HUES6 (cell line): Measurements from ENCODE around the gene SPATA3.
A peak's percentile ranks its signal among the peaks of the same experiment; 100 is the strongest.
"Not testable (repeated sequence)": the region's sequence is repeated elsewhere in the genome, so short reads cannot be mapped to it uniquely, and the experiment has no call there.

Source experiments
- H3K27ac ChIP-seq: 2 replicates; pipeline ENCODE4 v1.7.0; 2013; ENCODE audit warnings: low read depth, mild to moderate bottlenecking, low read length, inconsistent platforms
- H3K27me3 ChIP-seq: 2 replicates; pipeline ENCODE4 v1.6.1; 2013; ENCODE audit warnings: low read length; ENCODE audit not compliant: control insufficient read depth, insufficient read depth
- H3K36me3 ChIP-seq: 2 replicates; pipeline ENCODE4 v1.6.1; 2013; ENCODE audit warnings: low read length; ENCODE audit not compliant: control insufficient read depth, insufficient read depth
- H3K4me1 ChIP-seq: 2 replicates; pipeline ENCODE4 v1.6.1; 2013; ENCODE audit warnings: low read length; ENCODE audit not compliant: control insufficient read depth, insufficient read depth
- H3K4me3 ChIP-seq: 2 replicates; pipeline ENCODE4 v1.5.1; 2013; ENCODE audit warnings: low read depth, low read length
- H3K9ac ChIP-seq: one replicate; pipeline ENCODE4 v1.6.1; 2013; ENCODE audit warnings: mild to moderate bottlenecking, low read length
- H3K9me3 ChIP-seq: 2 replicates; pipeline ENCODE4 v1.6.1; 2013; ENCODE audit warnings: low read depth, low read length; ENCODE audit not compliant: control insufficient read depth, insufficient read depth

Gene SPATA3

GRCh38 chr2:230955163-230955737, 40.7 kb upstream of the SPATA3 start:
- no peak overlapping the region for H3K4me3 ChIP-seq
- peaks cover 16% of the 10 kb centered on the region for H3K27me3 ChIP-seq
- no peak overlapping the region for H3K27ac ChIP-seq
- no peaks in the 10 kb centered on the region for H3K9me3 ChIP-seq
- no peaks in the 10 kb centered on the region for H3K36me3 ChIP-seq
- H3K4me1 ChIP-seq: peaks cover 9% of the 10 kb centered on the region
- no peak overlapping the region for H3K9ac ChIP-seq

- H3K4me3 ChIP-seq: peak overlapping the region; percentile 56
- no peaks in the 10 kb centered on the region; the same call in 1 of the 2 replicates for H3K9me3 ChIP-seq
- no peaks in the 10 kb centered on the region for H3K36me3 ChIP-seq
- no peak overlapping the region for H3K27ac ChIP-seq
- peaks cover 9% of the 10 kb centered on the region for H3K4me1 ChIP-seq
- H3K27me3 ChIP-seq: peaks cover 16% of the 10 kb centered on the region
- H3K9ac ChIP-seq: peak overlapping the region; percentile 65
Observed at GRCh38 chr2:230956827-230957755, 38.8 kb upstream of the SPATA3 start.

GRCh38 chr2:230957756-230958391, 38.0 kb upstream of the SPATA3 start:
- Histone ChIP-seq H3K9ac (peak overlapping the region; percentile 65), H3K27ac (no peak overlapping the region), H3K4me1 (peaks cover 9% of the 10 kb centered on the region), H3K4me3 (peak overlapping the region; percentile 56), H3K27me3 (peaks cover 16% of the 10 kb centered on the region), H3K9me3 (no peaks in the 10 kb centered on the region; the same call in 1 of the 2 replicates), H3K36me3 (no peaks in the 10 kb centered on the region)

GRCh38 chr2:230958820-230959756, 36.8 kb upstream of the SPATA3 start:
- Histone ChIP-seq H3K9ac (no peak overlapping the region), H3K9me3 (peaks cover 3% of the 10 kb centered on the region; the same call in 1 of the 2 replicates), H3K4me3 (no peak overlapping the region), H3K36me3 (no peaks in the 10 kb centered on the region), H3K27me3 (peaks cover 16% of the 10 kb centered on the region), H3K27ac (no peak overlapping the region), H3K4me1 (peaks cover 9% of the 10 kb centered on the region)

GRCh38 chr2:230960026-230960425, 35.9 kb upstream of the SPATA3 start:
- no peaks in the 10 kb centered on the region for H3K36me3 ChIP-seq
- H3K27ac ChIP-seq: no peak overlapping the region
- H3K4me3 ChIP-seq: no peak overlapping the region
- H3K9ac ChIP-seq: no peak overlapping the region
- peaks cover 4% of the 10 kb centered on the region; the same call in 1 of the 2 replicates for H3K9me3 ChIP-seq
- H3K4me1 ChIP-seq: peaks cover 9% of the 10 kb centered on the region
- H3K27me3 ChIP-seq: peaks cover 16% of the 10 kb centered on the region

GRCh38 chr2:230961091-230961491, 34.8 kb upstream of the SPATA3 start:
- H3K9ac ChIP-seq: peak overlapping the region; percentile 34
- H3K27ac ChIP-seq: no peak overlapping the region
- H3K27me3 ChIP-seq: peaks cover 16% of the 10 kb centered on the region
- H3K9me3 ChIP-seq: peaks cover 4% of the 10 kb centered on the region; the same call in 1 of the 2 replicates
- H3K4me3 ChIP-seq: no peak overlapping the region
- no peaks in the 10 kb centered on the region for H3K36me3 ChIP-seq
- peaks cover 9% of the 10 kb centered on the region for H3K4me1 ChIP-seq

GRCh38 chr2:230964136-230964730, 31.7 kb upstream of the SPATA3 start:
- H3K9ac ChIP-seq: no peak overlapping the region
- H3K27me3 ChIP-seq: no peaks in the 10 kb centered on the region
- 0 out of 2 replicates have a peak, but pooled peaks cover 3% of the 10 kb centered on the region for H3K4me1 ChIP-seq
- peaks cover 4% of the 10 kb centered on the region; the same call in 1 of the 2 replicates for H3K9me3 ChIP-seq
- H3K27ac ChIP-seq: no peak overlapping the region
- H3K36me3 ChIP-seq: no peaks in the 10 kb centered on the region
- no peak overlapping the region for H3K4me3 ChIP-seq

GRCh38 chr2:230967113-230967512, 28.8 kb upstream of the SPATA3 start:
- Histone ChIP-seq H3K27ac (no peak overlapping the region), H3K4me3 (no peak overlapping the region), H3K9ac (no peak overlapping the region), H3K4me1 (0 out of 2 replicates have a peak, but pooled peaks cover 3% of the 10 kb centered on the region), H3K9me3 (0 out of 2 replicates have a peak, but pooled peaks cover 4% of the 10 kb centered on the region), H3K36me3 (no peaks in the 10 kb centered on the region), H3K27me3 (no peaks in the 10 kb centered on the region)

GRCh38 chr2:230968314-230968713, 27.6 kb upstream of the SPATA3 start:
- not testable (repeated sequence) for H3K4me1 ChIP-seq, H3K27ac ChIP-seq, H3K9ac ChIP-seq, H3K36me3 ChIP-seq, H3K4me3 ChIP-seq, H3K9me3 ChIP-seq, H3K27me3 ChIP-seq
